Measurements from ENCODE around the gene RGS5.
"Not testable (repeated sequence)": the region's sequence is repeated elsewhere in the genome, so short reads cannot be mapped to it uniquely, and the experiment has no call there.

Gene RGS5, protein sequence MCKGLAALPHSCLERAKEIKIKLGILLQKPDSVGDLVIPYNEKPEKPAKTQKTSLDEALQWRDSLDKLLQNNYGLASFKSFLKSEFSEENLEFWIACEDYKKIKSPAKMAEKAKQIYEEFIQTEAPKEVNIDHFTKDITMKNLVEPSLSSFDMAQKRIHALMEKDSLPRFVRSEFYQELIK

GRCh38 chr1:163202833-163203451 lies at the start of gene RGS5:
Gene RGS5 (minus strand): TSS chr1:163202916. CDS start chr1:163202835, 81 bp downstream.
- no peak for DNase-seq (ENCODE audit: low read depth in 1 of 2, low spot score in 1 of 2)

DNA sequence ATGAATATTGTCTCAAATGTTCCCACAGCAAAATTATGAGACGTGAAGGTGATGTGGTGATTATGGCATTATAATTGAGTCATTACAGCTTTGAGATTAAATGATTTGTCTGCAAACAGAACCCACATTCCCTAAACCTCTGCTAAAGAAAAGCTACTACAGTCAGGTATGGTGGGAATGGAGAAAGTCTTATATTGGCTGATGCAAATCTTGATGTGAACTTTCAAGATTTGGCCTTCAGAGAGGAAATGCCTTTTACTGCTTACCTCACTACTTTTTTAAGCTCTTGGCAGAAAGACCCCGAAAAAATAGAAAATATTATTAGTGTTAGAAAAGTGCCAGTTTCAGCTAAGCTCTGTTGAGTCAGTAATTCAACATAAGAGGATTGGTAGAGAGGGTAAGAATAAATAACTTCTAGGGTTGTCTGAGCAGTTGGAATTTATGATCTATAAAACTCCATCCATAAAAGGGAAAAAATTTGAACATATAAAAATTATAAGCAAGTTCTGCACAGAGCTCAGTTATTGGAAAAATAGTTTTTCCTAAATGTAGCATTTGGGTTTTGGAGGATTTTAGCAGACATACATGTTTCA lies 47.8 kb upstream of the RGS5 start:
- no peak for DNase-seq (ENCODE audit: low read depth in 1 of 2, low spot score in 1 of 2)

DNA sequence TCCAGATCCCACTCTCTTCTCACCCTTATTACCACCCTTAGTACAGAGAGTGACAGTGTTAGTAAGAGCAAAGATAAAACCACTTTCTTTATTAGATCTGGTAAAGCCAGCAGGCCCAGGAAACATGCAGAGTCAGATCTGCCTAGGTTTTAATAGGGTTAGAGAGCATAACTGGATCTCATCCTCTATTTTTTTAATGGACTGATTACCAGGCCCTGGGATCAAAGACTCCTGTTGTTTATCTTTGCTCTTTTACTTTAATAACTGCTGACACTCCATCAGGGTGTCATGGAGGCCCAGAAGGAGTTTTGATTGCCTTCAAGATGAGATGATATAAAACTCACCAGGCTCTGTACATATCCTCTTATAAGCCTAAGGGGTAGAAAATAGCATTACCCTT lies 45.3 kb upstream of the RGS5 start:
- DNase-seq (ENCODE audit: low read depth in 1 of 2, low spot score in 1 of 2) = no peak

DNA sequence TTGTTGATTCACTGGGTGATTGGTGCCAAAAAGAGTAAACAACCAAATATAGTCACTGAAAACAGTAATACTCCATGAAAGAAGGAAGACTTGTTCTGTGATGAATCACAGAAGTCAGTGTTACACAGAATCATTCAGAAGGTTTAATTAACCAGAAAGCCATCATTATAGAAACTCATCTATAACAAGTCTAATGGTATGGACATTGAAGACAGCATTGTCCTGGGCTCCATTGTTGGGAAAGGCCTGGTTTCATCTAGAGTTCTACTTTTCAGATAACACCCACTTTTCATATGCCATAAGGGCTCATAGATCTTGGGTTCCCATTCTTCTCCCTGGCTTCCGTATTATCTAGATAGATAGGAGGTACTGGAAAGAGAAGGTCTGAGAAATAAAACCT lies 41.9 kb upstream of the RGS5 start:
- DNase-seq (ENCODE audit: low read depth in 1 of 2, low spot score in 1 of 2) = not testable (repeated sequence)

GRCh38 chr1:163241746-163242145 lies 39.0 kb upstream of the RGS5 start:
- no peak for DNase-seq (ENCODE audit: low read depth in 1 of 2, low spot score in 1 of 2)

GRCh38 chr1:163240705-163241104 lies 38.0 kb upstream of the RGS5 start:
- no peak for DNase-seq (ENCODE audit: low read depth in 1 of 2, low spot score in 1 of 2)

DNA sequence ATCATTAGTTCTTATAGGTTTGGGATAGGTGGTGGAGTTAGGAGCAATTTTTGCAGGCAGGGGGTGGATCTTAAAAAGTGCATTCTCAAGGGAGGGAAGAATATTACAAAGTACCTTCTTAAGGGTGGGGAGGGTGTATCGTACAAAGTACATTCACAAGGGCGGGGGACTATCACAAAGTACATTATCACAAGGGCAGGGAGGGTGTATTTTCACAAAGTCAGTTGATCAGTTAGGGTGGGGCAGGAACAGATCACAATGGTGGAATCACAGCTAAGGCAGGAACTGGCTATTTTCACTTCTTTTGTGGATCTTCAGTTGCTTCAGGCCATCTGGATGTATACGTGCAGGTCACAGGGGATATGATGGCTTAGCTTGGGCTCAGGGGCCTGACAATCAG lies 30.9 kb upstream of the RGS5 start:
- DNase-seq (ENCODE audit: low read depth in 1 of 2, low spot score in 1 of 2) = not testable (repeated sequence)

DNA sequence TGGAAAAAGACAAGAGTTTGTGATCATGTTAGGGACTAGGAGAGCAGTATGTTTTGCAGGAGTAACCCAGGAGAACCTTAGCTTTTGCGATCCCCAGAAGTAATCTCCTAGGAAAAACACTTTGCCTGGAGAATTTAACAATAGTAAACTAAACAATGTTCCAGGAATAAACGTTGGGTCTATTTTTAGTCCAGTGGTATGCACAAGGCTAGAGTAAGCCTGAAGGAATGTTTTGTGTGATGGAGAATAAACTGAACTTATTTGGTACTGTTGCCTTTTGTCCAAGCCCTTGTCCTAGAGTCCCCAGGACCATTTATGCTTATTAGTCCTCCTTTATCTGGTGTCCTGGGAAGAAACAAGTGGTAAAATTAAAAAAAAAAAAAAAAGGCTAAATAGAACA lies 28.7 kb upstream of the RGS5 start:
- no peak for DNase-seq (ENCODE audit: low read depth in 1 of 2, low spot score in 1 of 2)

GRCh38 chr1:163230827-163231226 lies 28.1 kb upstream of the RGS5 start:
- DNase-seq (ENCODE audit: low read depth in 1 of 2, low spot score in 1 of 2) = no peak

DNA sequence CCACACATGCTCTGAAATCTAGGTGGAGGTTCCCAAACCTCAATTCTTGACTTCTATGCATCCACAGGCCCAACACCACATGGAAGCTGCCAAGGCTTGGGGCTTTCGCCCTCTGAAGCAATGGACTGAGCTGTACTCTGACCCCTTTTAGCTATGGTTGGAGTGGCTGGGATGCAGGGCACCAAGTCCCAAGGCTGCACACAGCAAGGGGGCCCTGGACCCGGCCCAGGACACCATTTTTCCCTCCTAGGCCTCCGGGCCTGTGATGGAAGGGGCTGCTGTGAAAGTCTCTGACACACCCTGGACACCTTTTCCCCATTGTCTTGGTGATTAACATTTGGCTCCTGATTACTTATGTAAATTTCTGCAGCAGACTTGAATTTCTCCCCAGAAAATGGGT lies 25.6 kb upstream of the RGS5 start:
- DNase-seq (ENCODE audit: low read depth in 1 of 2, low spot score in 1 of 2) = not testable (repeated sequence)

DNA sequence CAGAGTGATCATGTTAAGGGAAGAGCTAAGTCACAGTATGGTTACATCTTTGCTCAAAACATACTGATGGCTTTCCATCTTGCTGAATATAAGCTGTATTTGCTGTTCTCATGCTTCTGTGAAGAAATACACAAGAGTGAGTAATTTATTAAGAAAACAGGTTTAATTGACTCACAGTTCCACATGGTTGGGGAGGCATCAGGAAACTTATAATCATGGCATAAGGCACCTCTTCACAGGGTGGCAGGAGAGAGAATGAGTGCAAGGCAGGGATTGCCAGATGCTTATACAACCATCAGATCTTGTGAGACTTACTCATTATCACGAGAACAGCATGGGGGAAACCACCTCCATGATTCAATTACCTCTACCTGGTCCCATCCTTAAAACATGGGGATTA lies 24.4 kb upstream of the RGS5 start:
- DNase-seq (ENCODE audit: low read depth in 1 of 2, low spot score in 1 of 2) = no peak

- DNase-seq (ENCODE audit: low read depth in 1 of 2, low spot score in 1 of 2) = no peak
Measured at GRCh38 chr1:163213626-163214025, 10.9 kb upstream of the RGS5 start.

- no peak for DNase-seq (ENCODE audit: low read depth in 1 of 2, low spot score in 1 of 2)
Measured at GRCh38 chr1:163211667-163212066, 9.0 kb upstream of the RGS5 start.

GRCh38 chr1:163205513-163205912 lies 2.8 kb upstream of the RGS5 start:
- DNase-seq (ENCODE audit: low read depth in 1 of 2, low spot score in 1 of 2) = no peak

GRCh38 chr1:163203561-163203960 lies 845 bp upstream of the RGS5 start:
- no peak for DNase-seq (ENCODE audit: low read depth in 1 of 2, low spot score in 1 of 2)

DNA sequence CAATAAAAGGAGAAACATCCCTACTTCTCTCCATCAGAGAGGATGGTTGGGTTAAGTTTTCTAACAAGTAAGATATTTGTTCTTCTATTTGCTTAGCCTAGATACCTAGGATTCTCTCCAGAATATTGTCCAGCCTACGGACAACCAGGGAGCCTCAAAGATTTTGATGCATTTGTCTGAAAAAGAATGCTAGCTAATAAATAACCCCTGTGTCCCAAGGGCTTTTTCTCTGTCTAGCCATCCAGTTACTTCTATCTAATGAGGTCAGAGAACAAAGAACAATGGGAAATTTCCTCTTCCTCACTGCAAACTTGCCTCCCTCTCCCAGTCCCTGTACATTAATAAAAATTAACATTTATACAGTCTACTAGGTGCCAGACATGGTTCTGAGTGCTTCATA lies 810 bp downstream of the RGS5 start:
- no peak for DNase-seq (ENCODE audit: low read depth in 1 of 2, low spot score in 1 of 2)

DNA sequence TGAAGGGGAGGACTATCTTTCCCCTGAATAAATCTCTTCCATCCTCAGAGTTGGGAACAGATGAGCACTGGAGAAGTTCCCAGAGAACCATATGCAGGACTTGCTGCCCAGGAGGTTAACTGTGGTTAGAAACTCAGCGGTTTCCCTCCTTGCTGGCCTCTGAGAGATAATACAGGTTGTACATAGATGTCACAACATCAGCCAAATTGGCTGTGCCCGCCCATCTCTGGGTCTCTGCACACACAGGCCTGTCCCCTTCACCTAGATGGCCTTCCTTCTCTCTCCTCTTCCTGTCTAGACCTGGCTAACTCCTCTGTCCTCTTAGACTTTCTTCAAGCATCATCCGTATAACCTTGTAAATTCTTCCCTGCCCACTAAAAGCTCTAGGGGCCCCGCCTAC lies 5.7 kb downstream of the RGS5 start:
- DNase-seq (ENCODE audit: low read depth in 1 of 2, low spot score in 1 of 2) = no peak

GRCh38 chr1:163196449-163196787 lies 6.3 kb downstream of the RGS5 start:
- DNase-seq (ENCODE audit: low read depth in 1 of 2, low spot score in 1 of 2) = no peak

GRCh38 chr1:163195728-163196448 lies 6.8 kb downstream of the RGS5 start:
- no peak for DNase-seq (ENCODE audit: low read depth in 1 of 2, low spot score in 1 of 2)

GRCh38 chr1:163191301-163191700 lies 11.4 kb downstream of the RGS5 start:
- DNase-seq (ENCODE audit: low read depth in 1 of 2, low spot score in 1 of 2) = no peak

- DNase-seq (ENCODE audit: low read depth in 1 of 2, low spot score in 1 of 2) = no peak
Measured at GRCh38 chr1:163188947-163189346, 13.8 kb downstream of the RGS5 start.

DNA sequence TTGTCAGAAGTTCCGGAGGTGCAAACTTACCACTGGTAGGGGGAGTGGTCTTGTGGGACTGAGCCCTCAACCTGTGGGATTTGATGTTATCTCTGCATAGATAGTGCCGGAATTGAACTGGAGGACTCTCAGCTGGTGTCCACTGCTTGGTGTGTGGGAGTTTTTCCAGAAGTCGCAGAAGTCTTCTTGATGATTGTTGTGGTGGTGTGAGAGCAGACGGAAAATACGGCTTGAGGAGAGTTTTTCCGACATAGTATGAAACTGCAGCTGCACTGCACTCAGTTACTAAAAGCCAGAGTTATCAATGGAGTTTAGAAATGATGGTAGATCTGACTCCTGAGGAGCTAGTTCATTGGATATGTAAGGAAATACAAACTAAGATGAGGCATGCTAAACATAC lies 14.9 kb downstream of the RGS5 start:
- no peak for DNase-seq (ENCODE audit: low read depth in 1 of 2, low spot score in 1 of 2)

Measured in activated T-helper 1 cell treated with anti-CD3 and anti-CD28 coated beads, Interleukin-2, amount 50 U/mL, for 16 hours (primary cell).